Measurements from ENCODE around the gene LRP3.

The LRP3 gene

GRCh38 chr19:33238481-33239149 is 44.5 kb downstream of the LRP3 start:
- no peak for DNase-seq (ENCODE audit: low read depth in 2 of 2)

DNA sequence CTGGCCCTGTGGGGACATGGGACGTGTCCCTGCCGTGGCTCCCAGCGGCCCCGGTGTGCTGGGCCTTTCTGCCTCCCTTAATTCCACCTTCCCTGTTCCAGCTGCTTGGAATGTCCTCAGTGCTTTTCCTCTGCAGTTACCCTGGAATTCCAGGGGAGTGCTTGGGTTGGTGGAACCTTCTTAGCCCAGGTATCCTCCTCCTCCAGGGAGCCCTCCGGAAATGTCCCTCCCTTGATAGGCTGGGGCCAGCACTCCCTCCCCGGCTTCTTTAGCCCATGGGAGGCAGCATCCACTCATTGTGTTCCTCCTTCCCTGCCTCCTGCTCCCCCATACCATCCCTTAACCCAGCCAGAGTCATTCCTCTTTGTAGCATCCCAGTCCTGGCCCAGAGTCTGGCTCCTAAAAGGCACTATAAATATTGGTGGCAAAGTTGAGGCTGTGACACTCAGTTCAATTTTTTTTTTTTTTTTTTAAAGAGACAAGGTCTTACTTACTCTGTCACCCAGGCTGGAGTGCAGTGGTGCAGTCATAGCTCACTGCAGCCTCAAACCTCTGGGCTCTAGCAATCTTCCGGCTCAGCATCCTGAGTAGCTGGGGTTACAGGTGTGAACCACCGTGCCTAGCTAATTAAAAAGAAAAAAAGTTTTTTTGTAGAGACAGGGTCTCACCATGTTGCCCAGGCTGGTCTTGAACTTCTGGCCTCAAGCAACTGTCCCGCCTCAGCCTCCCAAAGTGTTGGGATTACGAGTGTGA is 45.3 kb downstream of the LRP3 start:
- no peak for DNase-seq (ENCODE audit: low read depth in 2 of 2)

DNA sequence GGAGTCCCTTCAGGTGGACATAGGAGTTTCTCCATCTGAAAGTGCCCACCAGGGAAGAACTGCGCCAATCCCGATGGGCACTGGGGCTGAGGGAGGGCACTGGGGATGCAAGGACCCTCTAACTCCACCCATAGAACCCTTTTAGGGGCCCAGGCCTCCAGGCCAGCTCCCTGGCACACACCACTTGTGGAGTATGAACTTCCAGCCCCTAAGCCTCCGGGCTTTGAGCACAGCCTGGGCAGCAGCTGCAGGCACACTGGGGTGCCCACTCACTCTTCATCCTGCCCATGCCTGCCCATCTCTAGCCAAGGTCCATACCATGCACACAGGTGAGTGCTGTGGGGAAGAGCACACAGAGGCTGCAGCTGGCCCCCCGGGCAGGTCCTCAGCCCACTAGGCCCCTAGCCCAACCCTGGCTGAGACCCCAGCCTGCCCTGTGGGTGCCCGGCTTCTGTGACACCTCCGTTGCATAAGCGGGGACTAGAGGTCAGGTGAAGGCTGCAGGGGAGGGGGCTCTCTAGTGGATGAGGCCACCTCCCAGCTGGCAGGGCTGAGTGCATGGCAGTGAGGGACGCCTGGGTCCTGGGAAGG is 46.1 kb downstream of the LRP3 start:
- DNase-seq (ENCODE audit: low read depth in 2 of 2) = no peak

DNA sequence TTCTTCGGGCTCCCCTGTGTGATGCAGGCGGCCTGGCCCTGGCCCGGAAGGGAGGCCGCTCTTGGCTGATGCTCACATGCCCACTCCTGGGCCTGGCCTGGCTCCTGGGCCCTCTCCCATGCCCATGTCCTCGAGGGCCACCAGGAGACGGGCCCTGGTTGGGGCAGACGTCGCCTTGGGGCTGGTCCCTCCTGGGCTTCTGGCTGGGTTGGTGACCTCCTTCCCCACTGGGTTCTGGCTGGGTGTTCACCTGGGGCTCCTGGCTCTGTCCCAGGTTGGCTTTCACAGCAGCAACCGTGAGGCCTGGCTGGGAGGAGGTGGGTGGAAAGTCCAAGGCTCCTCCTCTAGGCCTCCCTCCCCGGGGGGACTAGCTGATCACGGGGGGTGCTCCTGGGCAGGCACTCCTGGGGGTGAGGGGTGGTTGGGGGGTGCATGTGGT is 47.0 kb downstream of the LRP3 start:
- DNase-seq (ENCODE audit: low read depth in 2 of 2) = no peak

DNA sequence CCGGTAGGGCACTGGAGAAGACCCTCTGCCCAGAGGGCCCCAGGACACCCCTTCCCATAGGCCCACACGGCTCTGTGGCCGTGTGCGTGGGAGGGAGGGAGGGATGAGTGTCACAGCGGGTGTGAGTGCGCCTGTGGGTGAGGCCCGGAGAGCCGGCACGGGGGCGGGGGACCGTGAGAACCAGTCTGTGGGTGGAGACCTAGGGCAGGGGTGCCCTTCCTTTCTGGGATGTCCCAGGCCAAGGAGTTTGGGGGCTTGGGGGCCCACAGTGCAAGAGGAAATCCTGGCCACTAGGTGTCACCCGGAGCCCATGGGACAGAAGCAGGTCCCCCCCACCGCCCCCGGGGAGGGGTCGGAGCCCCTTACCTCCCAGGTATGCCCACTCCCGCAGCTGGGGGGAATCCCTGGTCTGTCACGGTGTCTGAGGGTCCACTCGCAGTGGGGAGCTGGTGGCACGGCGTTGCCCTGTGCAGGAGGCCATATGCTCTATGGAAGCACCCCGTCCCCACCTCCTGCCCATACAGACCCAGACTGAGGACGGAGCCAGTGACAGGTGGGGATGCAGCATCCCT is 47.5 kb downstream of the LRP3 start:
- DNase-seq (ENCODE audit: low read depth in 2 of 2) = no peak

GRCh38 chr19:33242131-33242530 is 48.0 kb downstream of the LRP3 start:
- DNase-seq (ENCODE audit: low read depth in 2 of 2) = no peak

GRCh38 chr19:33242911-33243310 is 48.8 kb downstream of the LRP3 start:
- DNase-seq (ENCODE audit: low read depth in 2 of 2) = no peak

DNA sequence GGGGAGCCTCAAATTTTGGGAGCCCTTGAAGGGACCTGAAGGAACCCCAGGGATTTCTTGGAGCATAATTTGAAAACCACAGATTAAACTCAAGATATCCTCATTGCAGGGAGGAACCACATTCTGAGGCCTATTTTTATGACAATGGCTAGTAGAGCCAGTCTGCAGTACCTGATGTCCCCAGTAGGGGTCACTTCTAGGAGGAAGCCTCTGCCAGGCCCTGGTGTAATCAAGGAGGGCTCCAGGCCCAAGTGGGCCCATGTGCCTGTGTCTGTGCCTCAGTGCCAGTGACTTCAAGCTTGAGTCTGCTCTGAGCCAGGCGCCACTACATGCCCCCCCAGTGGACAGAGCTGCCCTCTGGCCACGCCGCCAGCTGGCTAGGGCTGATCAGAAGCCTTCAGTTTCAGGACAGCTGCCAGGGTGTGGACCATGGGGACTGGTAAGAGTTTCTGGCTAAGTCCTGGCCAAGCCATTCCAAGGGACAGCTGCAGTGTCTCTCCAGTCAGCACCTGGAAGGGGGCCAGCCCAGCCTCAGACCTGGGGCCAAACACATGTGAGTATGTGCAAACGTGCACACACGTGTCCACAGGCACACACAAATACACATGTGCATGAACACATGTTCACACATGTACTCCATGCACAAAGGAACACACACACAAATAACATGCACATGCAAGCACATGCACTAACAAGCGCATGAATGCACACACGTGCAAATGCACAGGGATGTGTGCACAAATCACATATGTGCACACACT is 52.0 kb downstream of the LRP3 start:
- DNase-seq (ENCODE audit: low read depth in 2 of 2) = no peak

- no peak for DNase-seq (ENCODE audit: low read depth in 2 of 2)
These were observed 52.7 kb downstream of the LRP3 start for GRCh38 chr19:33246709-33247440.

GRCh38 chr19:33247441-33247819 is 53.3 kb downstream of the LRP3 start:
- no peak for DNase-seq (ENCODE audit: low read depth in 2 of 2)

- DNase-seq (ENCODE audit: low read depth in 2 of 2) = no peak
These were observed 54.0 kb downstream of the LRP3 start for GRCh38 chr19:33248104-33248503.

DNA sequence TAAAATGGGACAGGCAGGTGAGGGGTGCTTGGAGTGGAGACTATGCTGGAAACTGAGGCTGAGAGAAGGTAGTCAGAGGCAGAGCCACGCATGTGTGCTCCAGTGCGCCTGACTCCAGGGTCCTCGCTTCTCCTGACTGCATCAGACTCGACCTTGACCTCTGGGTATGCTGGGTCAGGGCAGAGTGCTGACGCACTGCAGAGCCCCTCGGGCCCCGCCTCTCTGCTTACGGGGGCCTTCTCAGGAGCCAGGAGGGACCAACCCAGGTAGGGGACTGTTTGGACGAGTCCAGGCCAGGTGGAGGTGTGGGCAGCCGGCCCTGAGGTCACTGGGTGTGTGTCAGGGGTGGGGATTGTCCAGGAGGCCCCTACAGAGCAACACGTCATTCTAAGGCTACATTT is 54.4 kb downstream of the LRP3 start:
- DNase-seq (ENCODE audit: low read depth in 2 of 2) = no peak

- DNase-seq (ENCODE audit: low read depth in 2 of 2) = no peak
These were observed 55.0 kb downstream of the LRP3 start for GRCh38 chr19:33248954-33249613.

DNA sequence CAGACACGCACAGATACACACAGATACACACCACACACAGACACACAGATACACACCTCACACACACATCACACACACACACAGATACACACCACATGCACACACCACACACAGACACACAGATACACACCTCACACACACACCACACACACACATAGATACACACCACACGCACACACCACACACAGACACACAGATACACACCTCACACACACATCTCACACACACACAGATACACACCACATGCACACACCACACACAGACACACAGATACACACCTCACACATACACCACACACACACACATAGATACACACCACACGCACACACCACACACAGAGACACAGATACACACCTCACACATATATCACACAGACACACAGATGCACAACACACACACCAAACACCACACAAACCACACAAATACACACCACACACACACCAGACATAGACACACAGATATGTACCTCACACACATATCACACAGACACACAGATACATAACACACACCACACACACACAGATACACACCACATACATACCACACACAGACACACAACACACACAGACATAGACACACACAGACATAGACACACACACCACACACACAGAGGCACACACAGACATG is 55.7 kb downstream of the LRP3 start:
- no peak for DNase-seq (ENCODE audit: low read depth in 2 of 2)

- no peak for DNase-seq (ENCODE audit: low read depth in 2 of 2)
These were observed 56.4 kb downstream of the LRP3 start for GRCh38 chr19:33250500-33250899.

GRCh38 chr19:33251076-33251475 is 56.9 kb downstream of the LRP3 start:
- no peak for DNase-seq (ENCODE audit: low read depth in 2 of 2)

GRCh38 chr19:33251526-33252090 is 57.5 kb downstream of the LRP3 start:
- no peak for DNase-seq (ENCODE audit: low read depth in 2 of 2)

DNA sequence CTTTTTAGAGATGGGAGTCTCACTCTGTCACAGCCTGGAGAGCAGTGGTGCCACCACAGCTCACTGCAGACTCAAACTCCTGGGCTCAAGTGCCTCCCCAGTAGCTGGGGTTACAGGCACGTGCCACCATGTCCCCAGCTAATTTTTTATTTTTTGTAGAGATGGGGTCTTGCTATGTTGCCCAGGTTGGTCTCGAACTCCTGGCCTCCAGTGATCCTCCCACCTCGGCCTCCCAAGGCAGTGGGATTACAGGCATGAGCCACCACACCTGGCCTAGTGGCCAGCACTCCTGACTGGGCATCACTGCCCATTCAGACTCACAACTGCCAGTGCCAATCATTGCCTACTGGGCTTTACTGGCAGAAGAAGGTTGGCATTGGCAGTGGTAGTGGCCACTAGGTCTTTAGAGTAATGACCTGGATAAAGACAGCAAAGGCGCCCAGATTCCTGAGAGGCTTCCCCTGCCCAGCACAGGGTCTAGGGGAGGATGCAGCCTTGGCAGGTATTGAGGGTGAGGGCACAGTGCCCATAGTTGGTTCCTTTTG is 58.4 kb downstream of the LRP3 start:
- no peak for DNase-seq (ENCODE audit: low read depth in 2 of 2)

DNA sequence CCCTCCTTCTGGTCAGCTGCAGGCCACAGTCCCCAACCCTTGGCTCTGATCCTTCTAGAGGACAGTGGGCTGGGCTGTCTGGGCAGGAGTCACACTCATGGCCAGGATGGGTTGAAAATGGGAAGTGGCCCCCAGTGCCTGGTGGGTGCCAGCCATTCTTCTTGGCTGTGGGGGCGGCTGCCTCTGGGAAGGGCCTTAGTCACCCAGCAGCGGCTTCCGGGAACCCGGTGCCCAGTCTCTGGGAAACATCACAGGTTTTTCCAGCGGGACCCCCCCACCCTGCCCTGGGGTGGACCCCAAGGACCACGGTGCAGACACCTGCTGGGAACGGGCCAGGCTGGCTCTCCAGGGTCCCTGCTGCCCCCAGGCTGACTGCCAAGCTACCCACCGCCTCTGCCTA is 58.8 kb downstream of the LRP3 start:
- DNase-seq (ENCODE audit: low read depth in 2 of 2) = no peak

Data from fibroblast of skin of left quadriceps (primary cell).